ENCODE data around the gene FOS.
A peak's percentile ranks its signal among the peaks of the same experiment; 100 is the strongest.
"Not testable (repeated sequence)": the region's sequence is repeated elsewhere in the genome, so short reads cannot be mapped to it uniquely, and the experiment has no call there.

FOS gene

GRCh38 chr14:75307700-75308379, 29.2 kb downstream of the FOS start:
- no peak overlapping the region for H3K4me3 ChIP-seq (ENCODE audit: low read length)
- DNase-seq (ENCODE audit: low read depth, low spot score), result peak; percentile 51

GRCh38 chr14:75308991-75309390, 30.4 kb downstream of the FOS start:
- H3K4me3 ChIP-seq (ENCODE audit: low read length); DNase-seq (ENCODE audit: low read depth, low spot score): not testable (repeated sequence)

DNA sequence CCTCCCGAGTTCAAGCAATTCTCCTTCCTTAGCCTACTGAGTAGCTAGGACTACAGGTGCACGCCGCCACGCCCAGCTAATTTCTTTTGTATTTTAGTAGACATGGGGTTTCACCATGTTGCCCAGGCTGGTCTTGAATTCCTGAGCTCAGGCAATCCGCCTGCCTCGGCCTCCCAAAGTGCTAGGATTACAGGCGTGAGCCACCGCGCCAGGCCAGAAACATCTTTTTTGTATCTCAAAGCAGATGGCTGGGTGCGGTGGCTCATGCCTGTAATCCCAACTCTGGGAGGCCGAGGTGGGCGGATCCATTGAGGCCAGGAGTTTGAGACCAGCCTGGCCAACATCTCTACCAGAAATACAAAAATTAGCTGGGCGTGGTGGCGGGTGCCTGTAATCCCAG, 30.9 kb downstream of the FOS start:
- H3K4me3 ChIP-seq (ENCODE audit: low read length); DNase-seq (ENCODE audit: low read depth, low spot score): not testable (repeated sequence)

DNA sequence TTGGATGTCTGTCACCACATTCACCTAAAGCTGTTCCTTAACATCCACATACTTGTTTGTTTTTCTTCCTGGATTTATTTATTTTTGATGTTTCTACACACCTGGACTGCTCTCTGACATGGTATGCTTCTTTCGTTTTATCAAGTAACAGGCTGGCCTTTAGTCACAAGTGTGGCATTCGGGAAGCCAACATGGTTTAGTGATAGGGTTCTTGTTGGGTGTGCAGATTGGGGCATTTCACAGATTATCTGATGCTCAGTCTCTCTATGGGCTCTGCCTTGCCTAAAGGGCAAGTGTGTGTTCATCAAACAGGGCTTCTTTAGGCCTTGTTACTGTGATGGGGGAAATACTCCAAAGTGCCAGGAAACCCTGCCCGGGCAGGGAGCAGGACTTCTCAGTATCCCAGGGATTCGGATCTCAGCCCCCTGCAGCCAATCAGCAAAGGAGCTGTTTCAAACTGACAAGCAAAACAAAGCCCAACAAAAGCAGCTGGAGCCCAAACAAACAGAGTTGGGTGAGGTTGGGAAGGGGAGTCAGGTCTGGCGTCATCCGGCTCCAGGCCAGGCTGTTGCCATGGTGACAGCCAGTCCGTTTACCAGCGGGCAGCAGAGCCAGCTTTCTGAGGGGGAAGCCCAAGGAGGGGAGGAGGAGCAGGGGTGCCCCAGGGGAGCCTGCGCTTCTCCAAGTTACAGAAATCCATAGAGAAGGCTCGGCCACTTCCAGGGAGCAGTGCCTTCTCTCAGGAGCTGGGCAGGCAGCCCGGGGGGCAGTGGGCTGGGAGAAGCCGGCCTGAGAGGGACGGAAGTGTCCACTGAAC, 31.9 kb downstream of the FOS start:
- H3K4me3 ChIP-seq (ENCODE audit: low read length), result no peak overlapping the region
- DNase-seq (ENCODE audit: low read depth, low spot score), result no peak

- no peak for DNase-seq (ENCODE audit: low read depth, low spot score)
- H3K4me3 ChIP-seq (ENCODE audit: low read length), result no peak overlapping the region
These were observed 32.7 kb downstream of the FOS start for GRCh38 chr14:75311356-75311755.

- no peak for DNase-seq (ENCODE audit: low read depth, low spot score)
- H3K4me3 ChIP-seq (ENCODE audit: low read length), result no peak overlapping the region
These were observed 33.7 kb downstream of the FOS start for GRCh38 chr14:75312341-75312740.

- DNase-seq (ENCODE audit: low read depth, low spot score), result no peak
- H3K4me3 ChIP-seq (ENCODE audit: low read length), result no peak overlapping the region
These were observed 34.7 kb downstream of the FOS start for GRCh38 chr14:75313294-75313693.

DNA sequence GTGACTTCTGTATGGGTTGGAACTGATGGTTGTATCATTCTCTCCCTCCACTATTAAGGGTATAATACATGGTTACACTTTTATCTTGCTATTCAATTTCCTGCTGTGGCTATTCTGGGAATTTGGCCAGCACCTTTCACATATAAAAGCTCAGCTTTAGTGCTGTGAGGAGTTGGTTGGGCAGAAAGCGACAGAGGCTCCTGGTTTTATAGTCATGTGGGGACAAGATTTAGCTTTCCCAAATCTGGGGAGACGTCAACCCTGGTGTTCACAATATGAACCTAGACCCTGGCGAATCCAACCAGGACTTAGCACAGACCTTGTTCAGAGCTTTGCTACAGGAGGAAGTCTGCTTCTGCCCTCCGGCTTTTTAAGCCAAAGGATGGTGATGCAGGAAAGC, 36.5 kb downstream of the FOS start:
- DNase-seq (ENCODE audit: low read depth, low spot score), result no peak
- no peak overlapping the region for H3K4me3 ChIP-seq (ENCODE audit: low read length)

GRCh38 chr14:75317148-75317547, 38.5 kb downstream of the FOS start:
- no peak for DNase-seq (ENCODE audit: low read depth, low spot score)
- no peak overlapping the region for H3K4me3 ChIP-seq (ENCODE audit: low read length)

GRCh38 chr14:75318353-75318752, 39.7 kb downstream of the FOS start:
- H3K4me3 ChIP-seq (ENCODE audit: low read length), result no peak overlapping the region

DNA sequence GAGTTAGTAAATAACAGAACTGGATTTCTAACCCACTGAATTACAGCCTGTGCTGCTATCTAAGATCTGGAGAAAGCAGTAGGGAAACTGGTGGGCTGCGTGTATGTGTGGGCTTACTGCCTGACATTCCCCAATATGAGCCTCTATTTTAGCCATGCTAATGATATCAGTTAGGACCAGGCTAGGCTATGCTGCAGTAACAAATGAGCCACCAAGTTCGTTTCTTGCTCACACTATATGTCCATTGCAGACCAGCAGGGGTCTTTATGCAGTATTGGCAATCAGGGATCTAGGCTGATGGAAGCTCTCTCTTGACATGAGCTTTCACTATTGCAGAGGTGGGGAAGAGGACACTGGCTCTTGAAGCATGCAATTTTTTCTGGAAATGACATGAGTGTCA, 40.4 kb downstream of the FOS start:
- DNase-seq (ENCODE audit: low read depth, low spot score), result no peak
- H3K4me3 ChIP-seq (ENCODE audit: low read length), result no peak overlapping the region

More at GRCh38 chr14:75318353-75318752, 39.7 kb downstream of the FOS start:
- no peak for DNase-seq (ENCODE audit: low read depth, low spot score)

GRCh38 chr14:75320196-75320595, 41.6 kb downstream of the FOS start:
- H3K4me3 ChIP-seq (ENCODE audit: low read length), result no peak overlapping the region
- DNase-seq (ENCODE audit: low read depth, low spot score), result no peak

GRCh38 chr14:75322746-75323145, 44.1 kb downstream of the FOS start:
- no peak overlapping the region for H3K4me3 ChIP-seq (ENCODE audit: low read length)
- DNase-seq (ENCODE audit: low read depth, low spot score), result no peak

DNA sequence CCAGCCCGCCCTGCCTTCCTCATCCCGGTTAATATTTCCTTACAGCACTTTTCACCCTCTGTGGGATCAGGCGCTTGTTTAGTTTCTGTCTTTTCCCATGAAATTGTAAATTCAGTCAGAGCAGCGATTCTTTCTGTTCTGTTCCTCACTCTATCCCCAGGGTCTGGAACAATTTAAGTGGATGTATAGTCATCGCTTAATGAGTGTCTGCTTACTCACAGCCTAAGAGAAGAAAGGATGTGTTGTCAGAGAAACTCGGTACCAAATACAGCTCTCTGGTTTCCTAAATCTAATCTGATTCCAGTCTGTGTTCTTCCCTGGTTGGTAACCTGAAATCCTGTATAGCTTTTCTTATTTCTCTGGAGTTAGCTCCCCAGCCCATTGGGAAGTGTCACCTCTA, 44.9 kb downstream of the FOS start:
- H3K4me3 ChIP-seq (ENCODE audit: low read length), result no peak overlapping the region
- DNase-seq (ENCODE audit: low read depth, low spot score), result no peak

DNA sequence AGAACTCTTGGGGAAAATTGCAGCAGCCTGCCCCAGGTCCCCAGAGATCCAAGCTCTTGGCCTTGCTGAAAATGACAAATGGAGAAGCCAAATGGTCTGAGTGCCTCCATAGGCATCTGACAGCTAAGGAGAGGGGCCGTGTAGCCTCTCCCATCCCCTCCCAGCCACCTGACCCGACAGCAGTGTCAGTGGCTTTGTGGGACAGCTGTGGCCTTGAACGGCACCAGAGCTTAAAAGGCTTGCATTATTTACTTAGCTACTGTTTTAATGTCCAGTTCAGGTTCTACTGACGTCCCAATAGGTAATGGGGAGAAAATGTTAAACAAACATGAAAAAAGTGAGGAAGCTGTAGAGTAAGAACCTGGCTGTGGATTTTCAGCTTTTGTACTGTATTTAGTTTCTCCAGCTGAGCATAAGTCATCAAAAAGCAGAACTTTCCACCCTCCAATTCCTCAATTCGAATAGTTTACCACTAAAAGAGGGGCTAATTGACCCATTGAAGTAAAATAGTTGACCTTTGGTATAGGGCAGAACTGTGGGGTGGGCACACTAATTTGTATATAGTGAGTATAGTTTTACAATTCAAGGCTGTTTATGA, 50.0 kb downstream of the FOS start:
- DNase-seq (ENCODE audit: low read depth, low spot score), result no peak
- no peak overlapping the region for H3K4me3 ChIP-seq (ENCODE audit: low read length)

GRCh38 chr14:75329369-75329768, 50.7 kb downstream of the FOS start:
- no peak overlapping the region for H3K4me3 ChIP-seq (ENCODE audit: low read length)
- DNase-seq (ENCODE audit: low read depth, low spot score), result no peak

- H3K4me3 ChIP-seq (ENCODE audit: low read length), result no peak overlapping the region
- DNase-seq (ENCODE audit: low read depth, low spot score), result no peak
These were observed 52.8 kb downstream of the FOS start for GRCh38 chr14:75331471-75331870.
